ENCODE measurements around the gene VPS13D.
"Not testable (repeated sequence)": the region's sequence is repeated elsewhere in the genome, so short reads cannot be mapped to it uniquely, and the experiment has no call there.

VPS13D gene

DNA sequence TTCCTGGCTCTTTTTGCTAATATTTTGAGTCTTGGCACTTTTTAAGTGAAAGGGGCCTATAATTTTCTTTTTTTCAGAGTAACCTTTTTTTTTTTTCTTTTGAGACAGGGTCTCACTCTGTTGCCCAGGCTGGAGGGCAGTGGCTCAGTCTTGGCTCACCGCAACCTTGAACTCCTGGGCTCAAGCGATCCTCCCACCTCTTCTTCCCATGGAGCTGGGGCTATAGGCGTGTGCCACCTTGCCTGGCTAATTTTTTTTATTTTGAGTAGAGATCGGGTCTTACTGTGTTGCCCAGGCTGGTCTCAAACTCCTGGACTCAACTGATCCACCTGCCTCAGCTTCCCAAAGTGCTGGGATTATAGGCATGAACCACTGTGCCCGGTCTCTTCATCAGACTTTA lies 285.4 kb downstream of the VPS13D start:
- DNase-seq (ENCODE audit: low spot score), result no peak

DNA sequence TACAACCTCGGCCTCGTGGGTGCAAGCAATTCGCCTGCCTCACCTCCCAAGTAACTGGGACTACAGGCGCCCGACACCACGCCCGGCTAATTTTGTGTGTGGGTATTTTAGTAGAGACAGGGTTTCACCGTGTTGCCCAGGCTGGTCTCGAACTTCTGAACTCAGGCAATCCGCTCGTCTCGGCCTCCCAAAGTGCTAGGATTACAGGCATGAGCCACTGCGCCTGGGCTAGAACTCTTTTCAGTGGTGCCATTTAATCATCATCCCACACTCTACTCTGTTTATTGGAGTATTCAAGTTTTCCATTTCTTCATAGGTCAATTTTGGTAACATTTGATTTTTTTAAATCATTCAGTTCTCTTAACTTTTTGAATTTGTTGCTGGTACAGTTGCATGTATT lies 286.9 kb downstream of the VPS13D start:
- DNase-seq (ENCODE audit: low spot score), result no peak

DNA sequence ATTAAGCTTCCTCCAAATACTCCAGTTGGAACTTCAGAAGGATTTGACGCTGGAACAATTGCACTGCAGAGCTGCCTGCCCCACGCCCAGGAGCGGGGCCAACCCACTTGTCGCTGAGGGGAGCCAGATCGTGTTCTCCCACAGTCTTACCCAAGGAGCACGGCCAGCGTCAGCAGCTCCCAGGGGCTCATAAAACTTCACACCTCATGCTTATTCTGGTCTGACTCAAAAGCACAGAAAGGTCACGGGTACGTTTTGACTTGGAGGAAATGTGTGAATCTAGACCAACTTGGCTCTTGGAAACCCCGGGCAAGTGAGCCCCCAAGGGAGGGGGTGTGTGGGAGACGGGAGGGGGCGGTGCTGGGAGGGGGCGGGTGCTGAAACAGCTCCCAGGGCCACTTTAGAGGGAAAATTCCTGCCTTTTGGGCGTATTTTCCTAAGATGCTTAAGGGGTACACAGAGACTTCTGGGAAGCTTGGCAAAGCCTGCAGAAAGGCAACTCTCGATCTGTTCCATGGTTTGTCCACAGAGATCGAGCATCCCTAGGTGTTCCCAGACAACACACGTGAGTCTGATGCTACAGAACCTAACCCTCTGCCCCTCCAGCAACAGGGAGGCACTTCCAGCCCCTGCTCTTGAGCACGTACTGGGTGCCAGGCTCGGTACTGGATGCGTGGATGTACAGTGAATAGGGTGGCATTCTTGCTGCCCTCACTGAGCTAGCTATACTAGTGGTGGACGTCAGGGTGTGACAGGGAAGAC lies 289.3 kb downstream of the VPS13D start:
- DNase-seq (ENCODE audit: low spot score), result no peak

DNA sequence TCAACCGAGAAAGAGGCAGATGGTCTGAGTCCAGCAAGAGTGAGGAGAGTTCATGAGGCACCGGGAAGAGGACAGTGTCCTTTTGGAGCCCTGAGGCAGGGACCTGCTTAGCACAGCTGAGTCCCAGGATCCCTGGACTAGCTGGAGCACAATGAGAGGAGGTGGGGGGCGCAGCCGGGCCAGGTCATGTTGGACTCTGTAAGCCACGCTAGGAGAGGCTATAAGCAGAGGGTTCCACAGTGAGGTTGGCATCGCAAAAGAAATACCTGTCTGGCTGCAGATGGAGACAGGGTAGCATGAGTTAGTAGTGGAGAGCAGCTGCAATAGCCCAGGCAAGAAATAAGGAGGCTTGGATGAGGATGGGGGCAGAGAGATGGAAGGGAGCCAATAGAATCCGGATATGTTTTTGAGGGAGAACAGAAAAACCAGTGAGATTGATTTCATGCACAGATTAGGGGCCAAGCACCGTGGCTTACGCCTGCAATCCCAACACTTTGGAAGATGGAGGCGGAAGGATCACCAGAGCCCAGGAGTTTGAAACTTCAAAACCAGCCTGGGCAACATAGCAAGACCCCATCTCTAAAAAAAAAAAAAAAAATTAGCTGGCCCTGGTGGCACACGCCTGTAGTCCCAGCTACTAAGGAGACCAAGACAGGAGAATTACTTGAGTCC lies 290.0 kb downstream of the VPS13D start:
- DNase-seq (ENCODE audit: low spot score), result no peak

DNA sequence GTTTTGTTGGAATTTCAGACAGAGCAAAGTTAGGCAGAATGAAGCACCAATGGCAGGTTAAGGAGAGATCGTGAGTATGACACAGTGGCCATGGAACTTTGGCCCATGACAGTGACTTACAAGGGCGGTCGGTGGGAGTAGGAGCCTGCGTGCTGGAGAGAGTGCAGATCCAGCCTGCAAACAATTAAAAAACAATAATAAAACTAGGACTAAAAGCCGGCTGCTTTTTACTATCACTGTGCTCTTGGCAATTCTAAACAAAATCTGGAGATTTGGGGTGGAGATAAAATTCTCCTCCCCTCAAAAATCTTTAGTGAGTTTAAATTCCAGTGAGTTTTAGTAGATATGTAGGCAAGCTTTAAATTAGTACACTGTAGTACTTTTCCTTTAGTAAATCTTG lies 291.3 kb downstream of the VPS13D start:
- DNase-seq (ENCODE audit: low spot score), result no peak

DNA sequence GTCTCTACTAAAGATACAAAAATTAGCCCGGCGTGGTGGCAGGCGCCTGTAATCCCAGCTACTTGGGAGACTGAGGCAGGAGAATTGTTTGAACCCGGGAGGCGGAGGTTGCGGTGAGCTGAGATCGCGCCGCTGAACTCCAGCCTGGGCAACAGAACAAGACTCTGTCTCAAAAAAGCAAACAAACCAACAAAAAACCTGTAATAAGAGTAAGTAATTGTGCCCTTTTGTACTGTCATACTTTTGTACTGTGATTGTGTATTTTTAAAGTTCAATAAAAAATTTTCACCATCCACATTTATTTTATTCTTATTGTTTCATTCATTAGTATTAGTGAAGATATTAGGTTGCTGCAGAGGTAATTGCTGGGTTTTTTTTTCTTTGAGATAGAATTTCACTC lies 292.9 kb downstream of the VPS13D start:
- DNase-seq (ENCODE audit: low spot score), result not testable (repeated sequence)

DNA sequence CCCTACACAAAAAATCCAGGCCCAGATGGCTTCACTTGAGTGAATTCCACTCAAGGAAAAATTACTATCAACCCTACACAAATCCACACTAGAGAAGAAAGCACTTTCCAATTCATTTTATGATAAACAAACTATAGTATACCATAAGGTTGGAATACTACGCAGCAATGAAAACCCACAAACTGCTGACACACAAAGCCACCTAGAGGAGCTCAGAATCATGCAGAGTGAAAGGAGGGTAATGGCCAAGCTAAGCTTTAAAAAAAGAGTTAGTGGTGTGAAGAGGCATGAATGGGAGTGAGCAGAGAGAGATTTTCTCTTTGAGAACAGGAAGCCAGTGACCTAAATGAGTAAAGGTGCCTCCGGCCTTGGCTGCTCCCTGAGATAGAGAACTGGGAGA lies 294.4 kb downstream of the VPS13D start:
- no peak for DNase-seq (ENCODE audit: low spot score)

DNA sequence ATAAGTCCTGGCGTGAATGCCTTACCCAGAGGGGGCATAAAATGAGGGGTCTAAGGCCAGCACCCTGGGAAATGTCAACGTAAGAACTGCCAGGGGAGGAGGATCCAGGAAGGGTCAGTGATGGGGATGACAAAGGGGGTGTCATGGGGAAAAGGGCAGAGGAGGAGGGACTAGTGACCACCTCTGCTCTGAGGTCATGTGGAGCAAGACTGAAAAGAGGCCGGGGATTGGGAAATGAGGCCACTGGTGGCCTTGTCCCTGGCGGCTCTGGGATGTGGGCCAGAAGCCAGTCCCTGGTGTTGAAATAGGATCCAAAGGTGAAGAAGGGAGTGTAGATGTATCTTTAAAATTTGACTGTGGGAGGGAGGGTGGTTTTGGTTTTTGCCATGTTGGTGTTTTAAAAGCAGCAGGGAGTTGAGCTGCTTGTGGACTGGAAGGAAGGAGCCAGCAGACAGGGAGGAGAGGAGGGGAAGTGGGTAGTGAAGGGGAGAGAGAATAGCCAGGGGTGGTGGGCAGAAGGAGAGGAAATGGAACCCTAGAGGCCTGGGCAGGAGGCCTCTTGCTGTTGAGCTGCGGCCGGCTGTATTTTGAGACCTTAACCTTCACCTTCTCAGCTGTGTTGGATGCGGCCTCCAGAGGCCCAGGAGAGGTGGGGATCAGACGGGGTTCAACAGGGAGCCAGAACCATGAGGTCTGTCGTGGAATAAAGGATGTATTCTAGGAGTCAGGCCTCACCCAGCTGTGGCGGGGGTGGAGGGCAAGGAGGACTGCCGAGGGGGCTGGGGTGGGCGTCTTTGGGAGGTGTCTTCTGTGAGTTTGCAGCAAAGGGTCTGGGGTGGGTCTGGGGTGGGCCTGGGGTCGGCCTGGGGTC lies 295.7 kb downstream of the VPS13D start:
- no peak for DNase-seq (ENCODE audit: low spot score)

DNA sequence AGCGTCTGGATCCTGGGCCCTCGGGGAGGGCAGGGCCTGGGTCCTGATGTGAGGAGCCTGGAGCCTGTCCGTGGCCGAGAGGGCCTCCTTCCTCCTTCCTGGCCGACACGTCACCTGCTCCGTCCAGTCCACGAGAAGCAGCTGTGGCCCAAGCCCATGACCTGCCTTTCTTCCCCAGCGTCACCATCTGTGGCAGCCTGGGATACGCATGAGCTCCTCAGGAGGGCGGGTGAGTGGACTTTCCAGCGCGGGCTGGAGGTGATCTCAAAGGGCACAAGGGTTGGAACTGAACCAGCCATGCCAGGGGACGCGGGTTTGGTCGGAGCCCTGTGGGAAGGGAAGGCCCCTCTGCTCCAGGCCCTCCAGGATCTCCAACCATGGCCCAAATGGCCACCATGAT lies 297.7 kb downstream of the VPS13D start:
- DNase-seq (ENCODE audit: low spot score), result no peak

DNA sequence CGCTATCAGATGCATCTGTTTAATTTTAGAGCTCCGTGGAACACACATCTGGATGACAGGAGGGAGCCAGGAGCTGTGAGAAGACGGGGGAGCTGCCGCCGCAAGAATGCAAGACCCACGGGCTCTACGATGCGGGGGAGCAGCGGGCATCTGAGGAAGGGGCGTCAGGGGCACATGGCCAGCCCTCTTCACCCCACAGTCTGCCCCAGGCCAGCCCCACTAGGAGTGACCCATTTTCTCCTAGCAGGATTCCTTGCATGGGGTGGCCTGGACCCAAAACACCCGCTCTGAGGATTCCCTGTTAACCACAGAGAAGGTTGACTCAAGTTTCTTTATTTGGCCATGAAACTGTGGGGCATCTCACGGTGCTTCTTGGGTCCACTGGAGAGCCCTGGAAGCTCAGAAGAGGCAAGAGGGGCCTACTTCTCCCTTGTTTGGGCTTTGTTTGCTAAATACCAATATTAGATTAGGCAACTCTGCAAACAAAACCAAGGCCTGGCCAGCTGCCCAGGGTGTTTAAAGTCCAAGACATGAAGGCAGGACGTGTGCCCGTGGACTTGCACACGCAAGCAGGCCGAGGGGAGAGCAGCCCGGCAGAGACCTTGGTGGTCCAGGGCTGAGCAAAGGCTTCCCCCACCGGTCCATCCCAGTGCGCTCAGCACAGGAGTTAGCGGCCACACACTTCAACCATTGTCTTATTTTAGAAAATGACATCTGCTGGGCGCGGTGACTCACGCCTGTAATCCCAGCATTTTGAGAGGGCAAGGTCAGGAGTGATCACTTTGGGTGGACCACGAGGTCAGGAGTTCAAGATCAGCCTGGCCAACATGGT lies 298.4 kb downstream of the VPS13D start:
- DNase-seq (ENCODE audit: low spot score), result no peak

DNA sequence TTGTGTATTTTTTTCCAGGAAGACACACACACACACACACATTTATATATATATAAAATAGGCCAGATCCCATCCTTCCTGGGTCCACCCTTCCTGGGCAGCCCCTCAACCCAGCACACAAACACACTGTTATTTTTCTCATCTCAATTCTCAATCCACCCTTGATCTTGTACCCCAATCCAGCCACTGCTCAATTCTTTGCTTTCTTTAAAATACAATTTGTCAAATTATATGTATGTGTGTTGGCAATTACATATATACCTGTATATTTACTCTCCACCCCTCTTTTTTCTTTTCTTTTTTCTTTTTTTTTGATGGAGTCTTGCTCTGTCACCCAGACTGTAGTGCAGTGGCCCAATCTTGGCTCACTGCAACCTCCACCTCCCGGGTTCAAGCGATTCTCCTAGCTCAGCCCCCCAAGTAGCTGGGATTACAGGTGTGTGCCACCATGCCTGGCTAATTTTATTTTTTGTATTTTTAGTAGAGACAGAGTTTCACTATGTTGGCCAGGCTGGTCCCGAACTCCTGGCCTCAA lies 299.9 kb downstream of the VPS13D start:
- no peak for DNase-seq (ENCODE audit: low spot score)

DNA sequence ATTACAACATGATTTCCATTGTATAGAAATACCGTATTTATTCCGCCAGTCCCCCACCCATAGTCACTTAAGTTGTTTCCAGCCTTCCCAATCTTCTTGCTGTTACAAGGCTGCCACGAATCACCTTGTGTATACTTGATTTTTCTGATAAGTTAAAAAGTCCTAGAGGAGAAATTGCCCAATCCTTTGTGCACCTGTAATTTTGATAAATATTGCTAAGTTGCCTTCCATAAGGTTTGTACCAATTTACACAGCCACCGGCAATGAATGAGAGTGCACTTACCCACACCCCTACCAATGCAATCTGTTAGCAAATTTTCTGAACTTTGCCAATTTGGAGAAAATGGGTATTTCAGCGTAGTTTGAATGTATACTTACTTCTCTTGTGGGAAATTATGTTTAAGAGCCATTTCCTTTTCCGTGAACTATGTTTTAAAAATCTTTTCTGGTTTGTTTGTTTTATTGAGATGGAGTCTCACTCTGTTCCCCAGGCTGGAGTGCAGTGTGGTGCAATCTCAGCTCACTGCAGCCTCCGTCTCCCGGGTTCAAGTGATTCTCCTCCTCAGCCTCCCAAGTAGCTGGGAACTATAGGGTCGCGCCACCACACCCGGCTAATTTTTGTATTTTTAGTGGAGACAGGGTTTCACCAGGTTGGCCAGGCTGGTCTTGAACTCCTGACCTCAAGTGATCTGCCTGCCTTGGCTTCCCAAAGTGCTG lies 300.8 kb downstream of the VPS13D start:
- DNase-seq (ENCODE audit: low spot score), result no peak

DNA sequence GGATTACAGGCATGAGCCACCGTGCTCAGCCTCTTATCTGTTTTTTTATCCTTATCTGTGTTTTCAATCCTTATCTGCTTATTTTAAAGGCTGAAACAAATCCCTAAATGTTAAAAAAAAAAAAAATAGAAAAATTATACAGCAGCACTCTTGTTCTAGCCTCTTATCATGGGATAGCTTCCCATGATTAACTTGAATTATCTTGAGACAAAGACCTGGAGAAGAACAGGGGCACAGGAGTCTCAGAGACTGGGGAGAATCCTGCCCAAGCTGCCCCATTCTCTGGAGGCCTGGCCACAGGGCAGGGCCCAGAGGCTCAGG lies 301.3 kb downstream of the VPS13D start:
- DNase-seq (ENCODE audit: low spot score), result no peak

DNA sequence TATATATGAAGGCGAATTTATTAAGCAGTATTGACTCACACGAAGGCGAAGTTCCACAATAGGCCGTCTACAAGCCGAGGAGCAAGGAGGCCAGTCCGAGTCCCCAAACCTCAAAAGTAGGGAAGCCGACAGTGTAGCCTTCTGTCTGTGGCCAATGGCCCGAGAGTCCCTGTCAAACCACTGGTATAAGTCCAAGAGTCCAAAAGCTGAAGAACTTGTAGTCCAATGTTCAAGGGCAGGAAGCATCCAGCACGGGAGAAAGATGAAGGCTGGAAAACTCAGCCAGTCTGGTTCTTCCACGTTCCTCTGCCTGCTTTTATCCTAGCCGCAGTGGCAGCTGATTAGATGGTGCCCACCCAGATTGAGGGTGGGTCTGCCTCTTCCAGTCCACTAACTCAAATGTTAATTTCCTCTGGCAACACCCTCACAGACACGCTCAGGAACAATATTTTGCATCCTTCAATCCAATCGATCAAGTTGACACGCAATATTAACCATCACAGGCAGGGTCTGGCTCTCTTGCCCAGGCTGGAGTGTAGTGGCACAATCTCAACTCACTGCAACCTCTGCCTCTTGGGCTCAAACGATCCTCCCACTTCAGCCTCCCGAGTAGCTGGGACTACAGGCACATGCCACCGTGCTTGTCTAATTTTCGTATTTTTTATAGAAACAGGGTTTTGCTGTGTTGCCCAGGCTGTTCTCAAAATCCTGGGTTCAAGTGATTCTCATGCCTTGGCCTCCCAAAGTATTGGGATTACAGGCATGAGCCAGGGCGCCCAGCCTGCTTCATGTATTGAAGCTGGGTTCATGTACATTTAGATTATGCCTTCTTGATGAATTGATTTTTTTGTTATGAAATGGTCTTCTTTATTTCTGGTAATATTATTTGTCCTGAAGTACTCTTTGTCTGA lies 302.8 kb downstream of the VPS13D start:
- DNase-seq (ENCODE audit: low spot score), result no peak

DNA sequence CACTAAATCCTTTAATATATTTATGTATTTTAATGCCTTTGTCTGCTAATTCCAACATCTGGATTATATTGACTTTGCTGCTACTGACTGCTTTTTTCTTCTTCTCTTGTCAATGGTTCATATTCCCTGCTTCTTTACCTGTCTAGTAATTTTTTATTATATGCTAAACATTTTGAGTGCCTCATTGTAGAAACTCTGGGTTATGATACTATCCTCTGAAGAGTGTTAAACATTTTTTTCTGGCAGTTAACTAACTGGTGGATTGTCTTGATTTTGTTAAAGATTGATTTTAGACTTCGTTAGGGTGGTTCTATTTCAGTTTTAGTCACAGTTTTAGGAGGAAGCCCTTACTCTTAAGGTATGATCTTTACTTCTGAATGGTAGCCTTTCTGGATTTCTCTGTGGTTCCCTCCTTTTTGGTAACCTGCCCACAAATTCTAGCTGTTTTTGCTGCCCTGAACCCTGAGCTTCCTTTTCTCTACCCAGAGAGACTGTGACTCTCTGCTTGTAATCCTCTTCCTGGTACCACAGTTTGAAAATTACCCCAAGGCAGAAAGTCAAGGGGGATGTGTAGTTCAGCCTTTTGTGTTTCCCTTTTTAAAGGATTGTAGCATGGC lies 306.3 kb downstream of the VPS13D start:
- no peak for DNase-seq (ENCODE audit: low spot score)

DNA sequence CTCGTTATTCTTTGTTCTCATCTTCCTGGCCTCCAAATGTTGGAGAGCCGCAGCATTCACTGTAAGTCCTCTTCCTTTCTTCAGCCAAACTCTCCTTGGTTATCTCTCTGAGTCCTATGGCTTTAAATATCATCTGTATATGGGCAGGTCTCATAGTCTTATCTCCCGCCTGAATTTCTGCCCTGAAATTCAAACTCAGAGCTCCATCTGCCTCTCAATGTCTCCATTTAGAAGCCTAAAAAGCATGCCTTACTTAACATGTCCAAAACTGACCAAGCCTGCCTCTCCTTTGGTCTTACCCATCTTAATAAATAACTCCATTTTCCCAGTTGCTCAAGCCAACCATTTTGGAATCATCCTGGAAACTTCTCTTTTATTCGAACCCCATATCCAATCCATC lies 307.5 kb downstream of the VPS13D start:
- no peak for DNase-seq (ENCODE audit: low spot score)

DNA sequence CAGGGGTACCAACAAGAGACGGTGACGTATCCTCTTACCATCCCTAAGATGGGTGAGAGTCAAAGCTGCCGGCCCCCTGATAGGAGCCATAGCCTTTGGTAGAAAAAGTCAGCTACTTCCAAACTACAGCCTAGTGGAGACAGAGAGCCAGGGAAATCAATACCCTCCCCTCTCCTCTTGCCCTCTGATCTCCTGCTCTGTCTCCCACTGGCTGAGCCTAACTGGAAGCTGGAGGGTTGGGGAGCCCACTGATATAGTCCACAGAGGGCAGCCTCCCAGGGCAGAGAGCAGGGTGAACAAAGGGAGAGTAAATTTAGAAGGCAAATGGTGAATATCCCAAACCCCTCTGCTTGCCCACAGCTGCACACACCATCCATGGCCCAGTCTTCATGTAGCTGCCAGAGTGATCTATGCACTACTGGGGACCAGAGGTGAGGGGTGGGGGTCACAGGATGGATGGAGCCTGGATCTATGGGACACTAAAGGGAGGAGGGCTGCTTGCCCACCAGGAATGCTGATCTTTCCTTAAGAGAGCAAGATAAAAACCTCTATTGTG lies 308.2 kb downstream of the VPS13D start:
- no peak for DNase-seq (ENCODE audit: low spot score)

DNA sequence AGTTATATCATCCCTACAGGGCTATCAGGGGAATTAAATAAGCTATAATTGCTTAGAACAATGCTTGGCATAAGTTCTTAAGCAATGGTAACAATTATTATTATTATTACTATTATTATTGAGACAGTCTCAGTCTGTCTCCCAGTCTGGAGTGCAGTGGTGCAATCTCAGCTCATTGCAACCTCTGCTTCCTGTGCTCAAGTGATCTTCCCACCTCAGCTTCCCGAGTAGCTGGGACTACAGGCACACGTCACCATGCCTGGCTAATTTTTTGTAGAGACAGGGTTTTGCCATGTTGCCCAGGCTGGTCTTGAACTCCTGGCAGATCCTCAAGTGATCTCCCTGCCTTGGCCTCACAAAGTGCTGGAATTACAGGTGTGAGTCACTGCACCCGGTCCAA lies 308.7 kb downstream of the VPS13D start:
- not testable (repeated sequence) for DNase-seq (ENCODE audit: low spot score)

DNA sequence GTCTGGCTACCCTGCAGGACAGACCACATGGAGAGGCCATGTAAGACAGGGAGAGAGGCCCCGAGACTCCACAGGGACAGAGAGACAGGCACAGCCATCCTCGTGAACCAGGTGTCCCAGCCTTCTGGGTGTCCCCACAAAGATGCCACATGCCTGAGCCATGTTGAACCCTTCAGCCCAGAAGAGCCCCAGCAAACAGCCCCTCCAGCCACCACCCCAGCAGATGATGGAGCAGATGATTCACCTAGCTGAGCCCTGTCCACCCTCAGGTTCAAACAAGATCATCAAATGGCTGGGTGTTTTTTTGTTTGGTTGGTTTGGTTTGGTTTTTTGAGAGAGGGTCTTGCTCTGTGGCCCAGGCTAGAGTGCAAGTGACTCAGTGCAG lies 309.5 kb downstream of the VPS13D start:
- DNase-seq (ENCODE audit: low spot score), result no peak

Data from germinal center (tissue), 1 donor.